Activated T-cell treated with anti-CD3 and anti-CD28 coated beads, Interleukin-2, amount 50 U/mL, for 4 hours (primary cell): ENCODE data around the gene ZFAND3. TPM values are rescaled to one million over a fixed set of nuclear protein-coding genes. Genes with fewer than 3 reads are reported as not detected.

Experiments
- ATAC-seq, 2 donors: fragments of 200-7000 bp; cut with Tn5 transposase; one replicate each; pipeline ENCODE4 v1.10.0; 2021
- DNase-seq: peaks from one replicate; pipeline ENCODE4 v3.0.0-alpha.2; 2020
- H3K27me3 Mint-ChIP-seq: one replicate; pipeline ENCODE4 v1.8.0; 2021; ENCODE audit warnings: low read depth, mixed read lengths
- H3K36me3 Mint-ChIP-seq: one replicate; pipeline ENCODE4 v1.8.0; 2022; ENCODE audit warnings: mixed read lengths; ENCODE audit not compliant: insufficient read depth
- H3K4me1 Mint-ChIP-seq: one replicate; pipeline ENCODE4 v1.8.0; 2021; ENCODE audit warnings: low read depth, mixed read lengths
- H3K4me3 Mint-ChIP-seq: one replicate; pipeline ENCODE4 v1.8.0; 2021; ENCODE audit warnings: mild to moderate bottlenecking, moderate library complexity, mixed read lengths
- H3K9me3 Mint-ChIP-seq: one replicate; pipeline ENCODE4 v1.8.0; 2021; ENCODE audit warnings: mixed read lengths
- total RNA-seq, 3 donors: library from RNA; stranded (reverse); gene quantifications; one replicate each; pipeline ENCODE4 v1.2.1, GENCODE V29; 2021

ZFAND3 gene
- total RNA-seq, 3 donors from 2014 or later, result 21.5 to 31.4 (median 30.8) TPM

GRCh38 chr6:38192011-38192410, 372.5 kb downstream of the ZFAND3 start:
- DNase-seq, result no peak
- Mint-ChIP-seq H3K36me3 (peaks cover 30% of the 10 kb centered on the region), H3K27me3 (no peaks in the 10 kb centered on the region), H3K4me1 (no peaks in the 10 kb centered on the region), H3K9me3 (no peaks in the 10 kb centered on the region), H3K4me3 (no peak overlapping the region)
- no peak for ATAC-seq

GRCh38 chr6:38192487-38192886, 373.0 kb downstream of the ZFAND3 start:
- Mint-ChIP-seq H3K9me3 (no peaks in the 10 kb centered on the region), H3K36me3 (peaks cover 28% of the 10 kb centered on the region), H3K4me3 (no peak overlapping the region), H3K27me3 (no peaks in the 10 kb centered on the region), H3K4me1 (no peaks in the 10 kb centered on the region)
- no peak for DNase-seq
- no peak for ATAC-seq

GRCh38 chr6:38193051-38193450, 373.5 kb downstream of the ZFAND3 start:
- Mint-ChIP-seq H3K4me1 (no peaks in the 10 kb centered on the region), H3K4me3 (no peak overlapping the region), H3K36me3 (peaks cover 29% of the 10 kb centered on the region), H3K9me3 (no peaks in the 10 kb centered on the region), H3K27me3 (no peaks in the 10 kb centered on the region)
- ATAC-seq (no peak), DNase-seq (no peak)

GRCh38 chr6:38193481-38194281, 374.2 kb downstream of the ZFAND3 start:
- H3K36me3 Mint-ChIP-seq, result peaks cover 29% of the 10 kb centered on the region
- H3K4me1 Mint-ChIP-seq, result no peaks in the 10 kb centered on the region
- DNase-seq, result no peak
- no peaks in the 10 kb centered on the region for H3K9me3 Mint-ChIP-seq
- no peaks in the 10 kb centered on the region for H3K27me3 Mint-ChIP-seq
- no peak for ATAC-seq
- H3K4me3 Mint-ChIP-seq, result no peak overlapping the region

- Mint-ChIP-seq H3K4me3 (no peak overlapping the region), H3K9me3 (no peaks in the 10 kb centered on the region), H3K4me1 (no peaks in the 10 kb centered on the region), H3K27me3 (no peaks in the 10 kb centered on the region), H3K36me3 (peaks cover 27% of the 10 kb centered on the region)
- DNase-seq (no peak), ATAC-seq (no peak)
Observed at GRCh38 chr6:38194282-38194572, 374.7 kb downstream of the ZFAND3 start.

GRCh38 chr6:38194589-38194988, 375.1 kb downstream of the ZFAND3 start:
- Mint-ChIP-seq H3K4me3 (no peak overlapping the region), H3K4me1 (no peaks in the 10 kb centered on the region), H3K36me3 (peaks cover 26% of the 10 kb centered on the region), H3K27me3 (no peaks in the 10 kb centered on the region), H3K9me3 (no peaks in the 10 kb centered on the region)
- DNase-seq (no peak), ATAC-seq (no peak)

- Mint-ChIP-seq H3K36me3 (peaks cover 26% of the 10 kb centered on the region), H3K27me3 (no peaks in the 10 kb centered on the region), H3K4me3 (no peak overlapping the region), H3K9me3 (no peaks in the 10 kb centered on the region), H3K4me1 (no peaks in the 10 kb centered on the region)
- no peak for ATAC-seq
- DNase-seq, result no peak
Observed at GRCh38 chr6:38195113-38195635, 375.6 kb downstream of the ZFAND3 start.

GRCh38 chr6:38198219-38198618, 378.7 kb downstream of the ZFAND3 start:
- Mint-ChIP-seq H3K4me1 (no peaks in the 10 kb centered on the region), H3K36me3 (peaks cover 19% of the 10 kb centered on the region), H3K4me3 (no peak overlapping the region), H3K27me3 (no peaks in the 10 kb centered on the region), H3K9me3 (no peaks in the 10 kb centered on the region)
- no peak for ATAC-seq
- no peak for DNase-seq

Other genes starting within 250 kb of the ZFAND3 start
- gene MDGA1, start 121.8 kb upstream of the ZFAND3 start, total RNA-seq, result 1 to 10 TPM; 1.2 to 5.3 (median 2.3) TPM